HG02763 (cell line): ENCODE data around the gene GPAT3.
A peak's percentile ranks its signal among the peaks of the same experiment; 100 is the strongest.

Source experiments
- ATAC-seq: cut with Tn5 transposase; IDR thresholded peaks from one replicate; pipeline ENCODE4 v1.9.1; 2021; ENCODE audit warnings: mild to moderate bottlenecking, moderate library complexity; ENCODE audit not compliant: unreplicated experiment

GPAT3 gene

DNA sequence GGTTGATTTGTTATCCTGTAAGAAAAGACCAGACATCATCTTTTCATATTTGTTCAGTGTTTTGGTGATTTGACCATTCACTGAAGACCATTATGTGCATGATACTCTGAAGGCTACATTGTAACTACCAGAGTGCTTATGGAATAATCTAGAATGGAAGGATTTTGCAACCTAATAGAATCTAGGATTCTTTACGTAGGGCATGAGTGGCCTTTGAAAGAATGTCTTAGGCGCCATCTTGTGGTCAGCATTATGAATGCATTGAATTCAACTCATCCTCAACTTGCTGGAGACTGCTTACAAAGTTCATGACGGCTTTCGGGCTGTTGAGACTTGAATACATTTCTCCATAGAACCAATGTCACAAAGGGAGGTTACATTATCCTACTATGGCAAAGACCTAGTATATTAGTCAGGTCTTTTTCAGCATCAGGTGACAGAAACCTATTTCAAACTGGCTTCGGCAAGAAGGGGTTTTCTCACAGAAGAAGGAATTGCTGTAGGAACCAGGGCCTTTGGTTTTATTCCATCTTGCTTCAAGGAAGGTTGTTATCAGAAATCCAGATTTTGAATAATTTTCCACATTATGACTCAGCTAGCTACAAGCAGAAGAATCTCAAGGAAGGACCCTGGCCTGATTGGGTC lies 104.1 kb downstream of the GPAT3 start:
- ATAC-seq: peak; percentile 59

DNA sequence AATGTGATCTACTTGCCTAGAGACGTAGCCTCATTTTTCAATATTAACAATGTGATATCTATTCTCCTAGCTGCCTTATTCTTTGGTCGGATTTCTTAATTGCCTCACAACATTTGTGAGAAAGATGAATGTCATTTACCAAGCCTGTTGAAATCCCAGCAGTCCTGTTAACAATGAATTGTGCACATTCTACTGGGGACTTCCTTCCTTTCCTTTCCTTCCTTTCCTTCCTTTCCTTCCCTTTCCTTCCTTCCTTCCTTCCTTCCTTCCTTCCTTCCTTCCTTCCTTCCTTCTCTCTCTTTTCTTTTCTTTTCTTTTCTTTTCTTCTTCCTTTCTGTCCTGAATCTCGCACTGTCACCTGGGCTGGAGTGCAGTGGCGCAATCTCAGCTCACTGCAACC lies 107.1 kb downstream of the GPAT3 start:
- ATAC-seq: no peak

DNA sequence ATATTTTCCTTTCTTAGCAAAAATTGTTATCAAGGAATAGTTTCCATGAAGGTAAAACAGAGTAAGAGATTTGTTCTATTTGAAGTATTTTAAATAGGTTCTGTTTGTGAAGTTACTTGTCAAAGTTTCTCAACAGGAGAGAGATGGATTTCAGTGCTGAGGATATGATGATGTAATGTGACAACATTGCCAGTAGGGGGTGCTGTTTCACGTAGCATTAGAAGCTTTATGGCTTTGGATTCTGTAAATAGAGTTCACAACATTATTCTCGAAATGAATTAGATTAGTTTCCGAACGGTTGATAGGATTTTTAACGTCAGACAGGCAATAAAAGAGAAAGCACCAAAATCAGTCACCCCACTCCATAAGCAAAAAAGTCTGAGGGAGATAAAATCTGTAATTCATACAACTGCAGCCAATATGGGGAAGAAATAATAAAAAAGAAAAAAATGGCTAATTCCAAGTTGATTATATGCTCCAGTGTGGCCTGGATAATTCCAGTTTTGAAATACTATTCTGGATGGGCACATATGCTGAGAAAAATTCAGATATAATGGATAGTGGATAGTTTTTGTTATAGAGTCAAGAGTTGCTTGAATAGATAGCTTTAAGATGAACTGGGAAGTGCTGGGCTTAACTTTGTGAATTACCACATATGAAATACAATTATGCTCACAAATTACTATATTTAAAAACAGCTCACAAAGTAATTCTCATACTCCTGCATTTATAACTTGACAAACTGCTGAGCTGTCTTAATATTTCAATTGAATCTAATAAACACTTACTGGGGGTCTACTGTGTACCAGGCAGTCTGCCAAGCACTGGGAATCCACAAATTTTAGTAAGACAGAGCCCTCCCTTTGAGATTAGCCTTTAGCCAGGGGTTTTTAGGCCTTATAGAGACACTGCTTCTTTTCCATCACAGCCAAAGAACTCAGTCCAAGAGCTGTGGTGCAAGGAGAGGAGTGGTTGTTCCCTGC lies 109.1 kb downstream of the GPAT3 start:
- peak; percentile 66 for ATAC-seq

DNA sequence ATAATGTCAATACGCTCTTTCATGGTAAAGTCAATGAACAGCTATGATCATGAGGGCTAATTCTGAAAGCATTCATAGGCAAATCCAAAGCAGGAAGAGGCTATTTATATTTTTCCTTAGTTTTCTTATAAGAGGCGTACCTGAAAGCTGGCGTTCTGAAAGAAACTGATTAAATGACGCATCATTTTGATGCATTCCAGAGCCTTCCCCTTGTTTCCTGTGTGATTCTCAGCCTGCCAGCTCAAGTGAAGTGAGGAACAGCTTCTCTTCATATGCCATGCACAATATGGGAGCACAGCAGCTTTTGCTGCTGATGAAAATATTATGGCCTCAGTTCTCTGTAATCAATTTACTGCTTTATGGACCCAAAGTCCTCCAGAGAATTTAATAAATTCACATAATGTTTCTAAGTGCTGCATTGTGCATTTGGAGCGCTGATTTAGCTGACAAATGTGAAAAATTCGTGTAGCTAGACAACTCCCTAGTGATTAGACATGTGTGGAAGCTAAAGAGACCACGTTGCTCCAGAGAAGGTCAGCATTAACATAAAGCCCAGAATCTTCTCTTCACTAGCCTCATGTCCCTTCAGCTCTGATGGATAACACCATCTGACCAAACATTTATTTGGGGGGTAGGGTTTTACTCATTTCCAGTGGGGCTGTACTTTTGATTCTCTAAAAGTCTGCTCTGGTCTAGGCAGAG lies 110.8 kb downstream of the GPAT3 start:
- ATAC-seq: no peak

GRCh38 chr4:83651846-83652245 lies 115.9 kb downstream of the GPAT3 start:
- no peak for ATAC-seq
